Measurements from ENCODE around the gene PRUNE1. TPM values are rescaled to one million over a fixed set of nuclear protein-coding genes. Genes with fewer than 3 reads are reported as not detected.

PRUNE1 gene
- total RNA-seq, 4 donors from 2014 or later: 8.9 to 21.0 (median 15.9) TPM

- Histone ChIP-seq H3K27ac (peak overlapping the region in 3 of 4 donors; percentile 91 to 96 (median 96)), H3K4me3 (peak overlapping the region in 2 of 4 donors; percentile 83 to 88), H3K36me3 (peaks cover 24 to 30% (median 27%) of the 10 kb centered on the region in 3 donors), H3K4me1 (peaks cover 27 to 56% (median 40%) of the 10 kb centered on the region in 3 donors), H3K9me3 (no peaks in the 10 kb centered on the region), H3K27me3 (no peaks in the 10 kb centered on the region)
- intact Hi-C loops (cut with DNase I): no loop called here
- no peak for TF ChIP-seq CTCF (IDR thresholded peaks at IDR 0.05)
- peak in 1 of 4 donors; percentile 17 for TF ChIP-seq POLR2A (IDR thresholded peaks at IDR 0.05)
- DNase-seq: no peak
- 58 to 68% methylated on average over 8 to 10 of the region's 11 CpGs for WGBS, 2 donors
Observed at GRCh38 chr1:150970808-150971582, 37.3 kb upstream of the PRUNE1 start.

GRCh38 chr1:150971583-150972416 lies 36.4 kb upstream of the PRUNE1 start:
- H3K4me3 ChIP-seq: peak overlapping the region in 2 of 4 donors; percentile 83 to 88
- TF ChIP-seq POLR2A (IDR thresholded peaks at IDR 0.05): no peak
- H3K4me1 ChIP-seq: peaks cover 28 to 64% (median 41%) of the 10 kb centered on the region in 3 donors
- peaks cover 16 to 22% (median 20%) of the 10 kb centered on the region in 3 donors for H3K36me3 ChIP-seq
- peak overlapping the region; percentile 7 to 96 (median 94) for H3K27ac ChIP-seq
- no peaks in the 10 kb centered on the region for H3K9me3 ChIP-seq
- intact Hi-C loops (cut with DNase I): no loop called here
- no peaks in the 10 kb centered on the region for H3K27me3 ChIP-seq
- no peak for DNase-seq
- WGBS, 2 donors: 81 to 85% methylated on average over 2 to 3 of the region's 6 CpGs

GRCh38 chr1:150972417-150972940 lies 35.8 kb upstream of the PRUNE1 start:
- WGBS, 2 donors: 38 to 66% methylated on average over 4 of the region's 4 CpGs
- TF ChIP-seq CTCF (IDR thresholded peaks at IDR 0.05): no peak
- no peak for TF ChIP-seq POLR2A (IDR thresholded peaks at IDR 0.05)
- Histone ChIP-seq H3K4me1 (peaks cover 35 to 70% (median 48%) of the 10 kb centered on the region in 3 donors), H3K36me3 (peaks cover 9 to 15% (median 13%) of the 10 kb centered on the region in 3 donors), H3K27ac (peak overlapping the region; percentile 7 to 96 (median 94)), H3K4me3 (peak overlapping the region in 3 of 4 donors; percentile 83 to 88 (median 84)), H3K27me3 (no peaks in the 10 kb centered on the region), H3K9me3 (no peaks in the 10 kb centered on the region)
- intact Hi-C loops (cut with DNase I): no loop called here
- no peak for DNase-seq

GRCh38 chr1:150973258-150973835 lies 34.9 kb upstream of the PRUNE1 start:
- no peaks in the 10 kb centered on the region for H3K9me3 ChIP-seq
- H3K4me1 ChIP-seq: peaks cover 36 to 79% (median 56%) of the 10 kb centered on the region in 3 donors
- intact Hi-C loops (cut with DNase I): no loop called here
- H3K27ac ChIP-seq: peak overlapping the region; percentile 86 to 96 (median 94)
- peak overlapping the region; percentile 74 to 88 (median 84) for H3K4me3 ChIP-seq
- DNase-seq: no peak
- 14 to 20% methylated on average over 10 to 11 of the region's 15 CpGs for WGBS, 2 donors
- TF ChIP-seq CTCF (IDR thresholded peaks at IDR 0.05): no peak
- no peak for TF ChIP-seq POLR2A (IDR thresholded peaks at IDR 0.05)
- peaks cover under 1 to 6% (median 6%) of the 10 kb centered on the region in 3 donors for H3K36me3 ChIP-seq
- no peaks in the 10 kb centered on the region for H3K27me3 ChIP-seq

GRCh38 chr1:150973836-150974579 lies 34.2 kb upstream of the PRUNE1 start:
- peaks cover 37 to 86% (median 56%) of the 10 kb centered on the region in 3 donors for H3K4me1 ChIP-seq
- intact Hi-C loops (cut with DNase I): no loop called here
- TF ChIP-seq POLR2A (IDR thresholded peaks at IDR 0.05) (no peak), CTCF (IDR thresholded peaks at IDR 0.05) (no peak)
- H3K27me3 ChIP-seq: no peaks in the 10 kb centered on the region
- H3K36me3 ChIP-seq: no peaks in the 10 kb centered on the region
- peak overlapping the region; percentile 74 to 88 (median 84) for H3K4me3 ChIP-seq
- peak overlapping the region; percentile 86 to 96 (median 94) for H3K27ac ChIP-seq
- no peak for DNase-seq
- 0 to 4% methylated on average over 5 to 14 of the region's 67 CpGs for WGBS, 2 donors
- H3K9me3 ChIP-seq: no peaks in the 10 kb centered on the region
